DOHH2 (cell line): ENCODE data around the gene AQP12A.
"Not testable (repeated sequence)": the region's sequence is repeated elsewhere in the genome, so short reads cannot be mapped to it uniquely, and the experiment has no call there.

Experiments
- H3F3A ChIP-seq: fragments of 200-600 bp; sonication (generic), shearing (Covaris generic); 2 replicates; pipeline ENCODE4 v1.6.0; 2016; ENCODE audit warnings: antibody characterized with exemption, mild to moderate bottlenecking; ENCODE audit not compliant: control insufficient read depth, insufficient read depth
- H3K27ac ChIP-seq: fragments of 200-600 bp; sonication (generic); 2 replicates; pipeline ENCODE4 v1.5.1; 2014; ENCODE audit warnings: low read depth, mild to moderate bottlenecking, low read length, moderate library complexity
- H3K27me3 ChIP-seq: fragments of 200-600 bp; sonication (generic); 2 replicates; pipeline ENCODE4 v1.6.1; 2014; ENCODE audit warnings: mild to moderate bottlenecking, low read length, mixed read lengths; ENCODE audit not compliant: control insufficient read depth
- H3K36me3 ChIP-seq: fragments of 200-600 bp; sonication (generic); 2 replicates; pipeline ENCODE4 v1.6.1; 2014; ENCODE audit warnings: mild to moderate bottlenecking, low read length, moderate library complexity, mixed read lengths; ENCODE audit not compliant: control insufficient read depth
- H3K4me1 ChIP-seq: fragments of 200-600 bp; sonication (generic); 2 replicates; pipeline ENCODE4 v1.6.1; 2014; ENCODE audit warnings: mild to moderate bottlenecking, low read length, mixed read lengths; ENCODE audit not compliant: control insufficient read depth
- H3K4me2 ChIP-seq: fragments of 200-600 bp; sonication (generic); 2 replicates; pipeline ENCODE4 v1.6.0; 2014; ENCODE audit warnings: mild to moderate bottlenecking, low read length, moderate library complexity
- H3K4me3 ChIP-seq: fragments of 200-600 bp; sonication (generic); 2 replicates; pipeline ENCODE4 v1.5.1; 2014; ENCODE audit warnings: mild to moderate bottlenecking, low read length, mixed read lengths
- H3K79me2 ChIP-seq: fragments of 200-600 bp; sonication (generic); 2 replicates; pipeline ENCODE4 v1.6.1; 2014; ENCODE audit warnings: mild to moderate bottlenecking, low read length, mixed read lengths; ENCODE audit not compliant: control insufficient read depth
- H3K9me2 ChIP-seq: fragments of 200-600 bp; sonication (generic); replicated peaks from 2 replicates; pipeline ENCODE4 v1.6.1; 2014; ENCODE audit warnings: mild to moderate bottlenecking, low read length, mixed read lengths; ENCODE audit not compliant: control insufficient read depth
- H3K9me3 ChIP-seq: fragments of 200-600 bp; sonication (generic); 2 replicates; pipeline ENCODE4 v1.6.1; 2014; ENCODE audit warnings: antibody characterized with exemption, low read length, mixed read lengths; ENCODE audit not compliant: control insufficient read depth, insufficient read depth
- H4K20me1 ChIP-seq: fragments of 200-600 bp; sonication (generic); 2 replicates; pipeline ENCODE4 v1.6.0; 2014; ENCODE audit warnings: low read depth, mild to moderate bottlenecking, antibody characterized with exemption, low read length, moderate library complexity; ENCODE audit not compliant: control insufficient read depth, insufficient read depth
- EZH2phosphoT487 ChIP-seq: fragments of 200-600 bp; sonication (generic); IDR thresholded peaks from 2 replicates; pipeline ENCODE4 v1.6.1; 2017; ENCODE audit warnings: borderline replicate concordance, mild to moderate bottlenecking, antibody characterized with exemption, low read length, moderate library complexity, mixed read lengths
- TF ChIP-seq, protein P1 (sequence below): fragments of 200-600 bp; sonication (generic); IDR thresholded peaks from one replicate; pipeline ENCODE4 v1.5.1; 2014; ENCODE audit warnings: antibody characterized with exemption, mild to moderate bottlenecking, low read depth, low read length; ENCODE audit not compliant: poor library complexity, severe bottlenecking

The AQP12A gene

DNA sequence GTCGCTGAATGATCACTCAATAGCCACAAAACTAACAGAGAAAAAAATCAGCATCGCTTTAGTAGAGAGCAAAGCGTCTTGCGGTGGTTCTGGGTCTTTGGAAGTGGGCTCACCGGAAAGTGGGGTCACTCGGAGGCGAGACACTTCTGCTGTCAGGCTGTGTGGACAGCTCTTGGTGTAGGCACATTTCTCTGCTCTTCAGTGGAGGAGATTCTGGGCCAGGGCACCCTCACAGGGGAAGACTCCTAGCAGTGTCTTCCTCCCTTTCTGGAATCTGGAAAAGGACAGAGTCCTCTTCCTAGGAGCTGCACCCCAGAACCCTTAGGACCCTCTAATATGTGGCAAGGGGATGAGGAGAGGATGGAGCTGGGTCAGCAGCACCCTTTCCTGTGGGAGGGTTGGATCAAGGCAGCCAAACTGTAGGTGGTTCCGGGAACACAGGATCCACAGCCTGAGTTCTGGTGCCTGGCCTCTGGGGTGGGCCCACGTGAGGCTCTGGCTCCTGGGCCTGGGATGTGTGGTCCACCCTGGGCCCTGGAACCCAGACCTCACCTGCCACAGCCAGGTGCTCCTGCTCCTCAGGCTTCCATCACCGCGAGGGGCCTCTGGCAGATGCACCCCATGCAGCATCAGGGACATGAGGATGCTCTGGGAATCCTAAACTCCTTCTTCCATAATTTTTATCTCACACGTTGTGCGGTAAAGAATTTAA, 41.3 kb upstream of the AQP12A start:
- Histone ChIP-seq H3K27ac (no peak overlapping the region), H3K4me3 (no peak overlapping the region), H3K79me2 (no peaks in the 10 kb centered on the region), H3K4me1 (no peaks in the 10 kb centered on the region), H3F3A (no peaks in the 10 kb centered on the region), H3K9me2 (no peaks in the 10 kb centered on the region), H3K9me3 (no peaks in the 10 kb centered on the region), H4K20me1 (no peaks in the 10 kb centered on the region), H3K4me2 (no peak overlapping the region), H3K27me3 (peaks cover 9% of the 10 kb centered on the region; the same call in 1 of the 2 replicates), H3K36me3 (no peaks in the 10 kb centered on the region)
- TF ChIP-seq EZH2phosphoT487, result no peak
- TF ChIP-seq, protein P1, sequence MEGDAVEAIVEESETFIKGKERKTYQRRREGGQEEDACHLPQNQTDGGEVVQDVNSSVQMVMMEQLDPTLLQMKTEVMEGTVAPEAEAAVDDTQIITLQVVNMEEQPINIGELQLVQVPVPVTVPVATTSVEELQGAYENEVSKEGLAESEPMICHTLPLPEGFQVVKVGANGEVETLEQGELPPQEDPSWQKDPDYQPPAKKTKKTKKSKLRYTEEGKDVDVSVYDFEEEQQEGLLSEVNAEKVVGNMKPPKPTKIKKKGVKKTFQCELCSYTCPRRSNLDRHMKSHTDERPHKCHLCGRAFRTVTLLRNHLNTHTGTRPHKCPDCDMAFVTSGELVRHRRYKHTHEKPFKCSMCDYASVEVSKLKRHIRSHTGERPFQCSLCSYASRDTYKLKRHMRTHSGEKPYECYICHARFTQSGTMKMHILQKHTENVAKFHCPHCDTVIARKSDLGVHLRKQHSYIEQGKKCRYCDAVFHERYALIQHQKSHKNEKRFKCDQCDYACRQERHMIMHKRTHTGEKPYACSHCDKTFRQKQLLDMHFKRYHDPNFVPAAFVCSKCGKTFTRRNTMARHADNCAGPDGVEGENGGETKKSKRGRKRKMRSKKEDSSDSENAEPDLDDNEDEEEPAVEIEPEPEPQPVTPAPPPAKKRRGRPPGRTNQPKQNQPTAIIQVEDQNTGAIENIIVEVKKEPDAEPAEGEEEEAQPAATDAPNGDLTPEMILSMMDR, result no peak

DNA sequence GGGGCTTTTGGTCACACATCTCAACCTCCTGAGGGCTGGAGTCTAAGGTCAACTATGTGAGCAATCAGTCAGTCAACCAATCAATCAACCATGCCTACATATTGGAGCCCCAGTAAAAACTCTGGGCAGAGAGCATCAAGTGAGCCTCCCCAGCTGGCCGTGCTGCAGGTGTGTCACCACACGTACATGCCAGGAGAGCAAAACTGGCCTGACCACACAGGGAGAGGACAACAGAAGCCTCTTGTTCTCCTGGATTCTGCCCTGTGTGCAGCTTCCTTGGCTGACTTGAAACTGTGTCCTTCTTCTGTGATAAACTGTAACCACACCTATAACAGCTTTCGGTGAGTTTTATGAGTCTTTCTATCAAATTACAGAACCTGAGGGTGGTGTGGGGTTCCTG, 40.5 kb upstream of the AQP12A start:
- H3K4me2 ChIP-seq, result no peak overlapping the region
- peaks cover 9% of the 10 kb centered on the region; the same call in 1 of the 2 replicates for H3K27me3 ChIP-seq
- no peak for TF ChIP-seq EZH2phosphoT487
- TF ChIP-seq, protein P1, result no peak
- no peaks in the 10 kb centered on the region for H3K36me3 ChIP-seq
- no peaks in the 10 kb centered on the region for H3K9me2 ChIP-seq
- H3F3A ChIP-seq, result no peaks in the 10 kb centered on the region
- H3K4me1 ChIP-seq, result no peaks in the 10 kb centered on the region
- H3K9me3 ChIP-seq, result no peaks in the 10 kb centered on the region
- H4K20me1 ChIP-seq, result no peaks in the 10 kb centered on the region
- no peaks in the 10 kb centered on the region for H3K79me2 ChIP-seq
- H3K27ac ChIP-seq, result no peak overlapping the region
- no peak overlapping the region for H3K4me3 ChIP-seq

DNA sequence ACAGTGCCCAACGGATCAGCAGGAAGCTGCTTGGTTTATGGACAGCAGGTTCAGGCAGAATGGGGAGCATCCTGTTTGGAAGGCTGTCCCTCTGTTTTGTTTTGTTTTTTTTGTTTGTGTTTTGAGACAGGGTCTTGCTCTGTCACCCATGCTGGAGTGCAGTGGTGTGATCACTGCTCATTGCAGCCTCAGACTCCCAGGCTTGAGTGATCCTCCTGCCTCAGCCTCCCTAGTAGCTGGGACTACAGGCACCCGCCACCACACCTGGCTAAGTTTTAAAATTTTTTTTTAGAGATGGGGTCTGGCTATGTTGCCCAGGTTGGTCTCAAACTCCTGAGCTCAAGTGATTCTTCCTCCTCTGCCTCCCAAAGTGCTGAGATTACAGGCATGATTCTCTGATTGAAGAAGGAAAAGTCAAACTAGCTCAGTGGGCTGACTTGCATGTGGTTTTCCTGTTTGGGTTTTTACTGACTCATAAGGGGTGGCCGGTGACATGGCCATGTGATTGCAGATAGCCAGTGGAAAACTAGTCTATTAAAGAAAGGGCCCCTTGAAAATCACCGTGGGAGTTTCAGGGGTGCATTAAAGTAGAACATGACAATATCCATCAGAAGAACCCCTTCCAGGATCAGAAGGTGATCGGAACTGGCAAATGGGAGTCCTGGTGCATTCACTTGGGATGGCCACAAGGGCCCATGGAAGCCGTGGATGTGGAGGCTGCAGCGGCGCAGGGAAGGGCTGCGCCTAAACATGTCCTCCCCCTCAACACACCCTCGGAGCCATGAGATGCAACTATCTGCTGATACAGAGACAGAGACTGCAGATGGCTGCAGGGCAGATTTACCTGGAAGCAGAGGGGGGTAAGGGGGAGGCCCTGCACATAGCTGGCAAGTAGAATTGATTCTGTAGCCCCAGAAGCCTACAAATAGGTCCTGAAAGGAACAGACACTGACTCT, 35.5 kb upstream of the AQP12A start:
- H3K79me2 ChIP-seq, result no peaks in the 10 kb centered on the region
- H3K36me3 ChIP-seq, result no peaks in the 10 kb centered on the region
- no peaks in the 10 kb centered on the region for H3K4me1 ChIP-seq
- H3K27me3 ChIP-seq, result no peaks in the 10 kb centered on the region
- H3K4me3 ChIP-seq, result no peak overlapping the region
- H3K27ac ChIP-seq, result no peak overlapping the region
- H3K9me3 ChIP-seq, result no peaks in the 10 kb centered on the region
- TF ChIP-seq, protein P1, result no peak
- TF ChIP-seq EZH2phosphoT487, result no peak
- no peaks in the 10 kb centered on the region for H3F3A ChIP-seq
- no peaks in the 10 kb centered on the region for H3K9me2 ChIP-seq
- no peaks in the 10 kb centered on the region for H4K20me1 ChIP-seq
- H3K4me2 ChIP-seq, result no peak overlapping the region

- not testable (repeated sequence) for H3K4me1 ChIP-seq, H3K4me3 ChIP-seq, H3K9me3 ChIP-seq, H3K27ac ChIP-seq, H3K36me3 ChIP-seq, H3K9me2 ChIP-seq, H3K79me2 ChIP-seq, H3F3A ChIP-seq, H4K20me1 ChIP-seq, H3K4me2 ChIP-seq, H3K27me3 ChIP-seq
These were observed 31.8 kb upstream of the AQP12A start for GRCh38 chr2:240659883-240660282.
